ENCODE data around the gene RGS7.

Gene RGS7

DNA sequence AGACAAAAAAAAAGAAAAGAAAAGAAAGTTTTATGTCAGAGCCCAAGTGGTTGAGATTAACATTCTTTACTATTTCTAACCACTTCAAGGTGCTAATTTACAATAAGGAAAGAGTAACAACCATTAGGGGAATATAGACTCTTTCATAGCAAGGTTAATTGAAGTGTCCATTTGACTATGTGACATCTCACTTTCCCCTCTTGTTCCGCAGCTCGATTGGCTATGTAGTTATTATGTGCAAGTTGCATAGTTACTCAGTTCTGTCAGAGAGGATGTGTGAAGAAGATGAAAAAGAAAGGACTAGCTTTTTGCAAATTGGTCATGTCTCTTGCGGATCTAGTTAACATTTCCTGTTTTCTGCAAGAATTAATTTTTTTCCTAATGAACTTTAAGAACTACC is 273.7 kb downstream of the RGS7 start:
- H3K4me3 ChIP-seq (ENCODE audit: low read depth, low read length), result no peak overlapping the region
- no peak for DNase-seq (ENCODE audit: low read depth)
- TF ChIP-seq, protein P1, sequence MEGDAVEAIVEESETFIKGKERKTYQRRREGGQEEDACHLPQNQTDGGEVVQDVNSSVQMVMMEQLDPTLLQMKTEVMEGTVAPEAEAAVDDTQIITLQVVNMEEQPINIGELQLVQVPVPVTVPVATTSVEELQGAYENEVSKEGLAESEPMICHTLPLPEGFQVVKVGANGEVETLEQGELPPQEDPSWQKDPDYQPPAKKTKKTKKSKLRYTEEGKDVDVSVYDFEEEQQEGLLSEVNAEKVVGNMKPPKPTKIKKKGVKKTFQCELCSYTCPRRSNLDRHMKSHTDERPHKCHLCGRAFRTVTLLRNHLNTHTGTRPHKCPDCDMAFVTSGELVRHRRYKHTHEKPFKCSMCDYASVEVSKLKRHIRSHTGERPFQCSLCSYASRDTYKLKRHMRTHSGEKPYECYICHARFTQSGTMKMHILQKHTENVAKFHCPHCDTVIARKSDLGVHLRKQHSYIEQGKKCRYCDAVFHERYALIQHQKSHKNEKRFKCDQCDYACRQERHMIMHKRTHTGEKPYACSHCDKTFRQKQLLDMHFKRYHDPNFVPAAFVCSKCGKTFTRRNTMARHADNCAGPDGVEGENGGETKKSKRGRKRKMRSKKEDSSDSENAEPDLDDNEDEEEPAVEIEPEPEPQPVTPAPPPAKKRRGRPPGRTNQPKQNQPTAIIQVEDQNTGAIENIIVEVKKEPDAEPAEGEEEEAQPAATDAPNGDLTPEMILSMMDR (IDR thresholded peaks at IDR 0.05; ENCODE audit: low read depth, low read length, missing control alignments), result no peak

DNA sequence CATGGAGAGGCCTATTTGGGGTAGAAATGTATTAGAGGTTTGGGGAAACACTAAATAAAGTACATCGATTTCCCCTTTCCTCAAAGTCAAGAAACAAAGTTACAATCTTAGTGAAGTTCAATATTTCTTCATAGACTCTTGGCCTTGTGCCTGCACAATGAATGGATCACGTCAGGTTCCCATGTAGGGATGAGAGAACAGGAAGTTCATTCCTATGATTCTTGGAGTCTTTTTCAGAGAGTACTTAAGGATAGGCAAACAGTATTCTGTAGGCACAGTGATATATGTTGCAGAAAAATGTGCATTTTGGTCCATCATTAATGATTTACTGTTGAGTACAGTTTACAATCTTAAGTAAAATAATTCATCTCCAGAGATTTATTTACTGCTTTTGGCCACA is 275.5 kb downstream of the RGS7 start:
- TF ChIP-seq, protein P1 (IDR thresholded peaks at IDR 0.05; ENCODE audit: low read depth, low read length, missing control alignments), result no peak
- DNase-seq (ENCODE audit: low read depth), result no peak
- no peak overlapping the region for H3K4me3 ChIP-seq (ENCODE audit: low read depth, low read length)

DNA sequence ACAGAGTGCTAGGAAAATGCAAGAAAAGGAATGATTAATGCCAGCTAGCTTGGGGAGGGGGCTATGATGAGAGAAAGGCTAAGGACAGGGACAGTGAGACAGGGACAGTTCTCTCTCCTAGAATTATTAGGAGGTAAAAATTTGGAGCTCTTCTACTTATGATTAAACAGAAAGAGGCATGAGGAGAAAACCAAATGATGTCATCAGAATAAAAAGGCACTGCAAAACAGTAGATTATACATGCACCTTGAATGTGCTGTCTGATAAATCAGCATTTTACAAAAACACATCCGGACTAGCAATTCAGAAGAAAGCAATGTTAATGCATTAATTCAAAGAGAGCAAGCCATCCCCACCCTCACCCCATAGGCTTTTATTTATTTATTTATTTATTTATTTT is 277.5 kb downstream of the RGS7 start:
- TF ChIP-seq, protein P1 (IDR thresholded peaks at IDR 0.05; ENCODE audit: low read depth, low read length, missing control alignments), result no peak
- no peak overlapping the region for H3K4me3 ChIP-seq (ENCODE audit: low read depth, low read length)
- DNase-seq (ENCODE audit: low read depth), result no peak

DNA sequence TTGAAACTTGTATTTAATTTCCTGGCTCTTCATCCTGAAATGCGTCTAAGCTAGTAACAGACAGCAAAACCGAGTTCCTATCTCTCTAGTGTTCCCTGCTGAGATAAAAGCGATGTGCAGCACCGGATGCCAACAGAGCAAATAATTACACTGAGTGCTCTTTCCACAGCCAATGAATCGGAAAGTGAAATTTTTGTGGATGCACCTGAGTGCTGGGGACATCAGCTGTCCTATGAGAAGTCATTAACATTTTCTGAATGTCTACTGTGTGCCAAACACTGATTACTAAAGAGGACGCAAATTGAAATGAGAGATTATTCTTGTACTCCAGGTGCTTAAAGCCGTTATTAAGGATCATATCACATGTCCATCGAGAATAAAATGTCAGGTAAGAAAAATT is 278.0 kb downstream of the RGS7 start:
- no peak overlapping the region for H3K4me3 ChIP-seq (ENCODE audit: low read depth, low read length)
- TF ChIP-seq, protein P1 (IDR thresholded peaks at IDR 0.05; ENCODE audit: low read depth, low read length, missing control alignments), result no peak
- no peak for DNase-seq (ENCODE audit: low read depth)

DNA sequence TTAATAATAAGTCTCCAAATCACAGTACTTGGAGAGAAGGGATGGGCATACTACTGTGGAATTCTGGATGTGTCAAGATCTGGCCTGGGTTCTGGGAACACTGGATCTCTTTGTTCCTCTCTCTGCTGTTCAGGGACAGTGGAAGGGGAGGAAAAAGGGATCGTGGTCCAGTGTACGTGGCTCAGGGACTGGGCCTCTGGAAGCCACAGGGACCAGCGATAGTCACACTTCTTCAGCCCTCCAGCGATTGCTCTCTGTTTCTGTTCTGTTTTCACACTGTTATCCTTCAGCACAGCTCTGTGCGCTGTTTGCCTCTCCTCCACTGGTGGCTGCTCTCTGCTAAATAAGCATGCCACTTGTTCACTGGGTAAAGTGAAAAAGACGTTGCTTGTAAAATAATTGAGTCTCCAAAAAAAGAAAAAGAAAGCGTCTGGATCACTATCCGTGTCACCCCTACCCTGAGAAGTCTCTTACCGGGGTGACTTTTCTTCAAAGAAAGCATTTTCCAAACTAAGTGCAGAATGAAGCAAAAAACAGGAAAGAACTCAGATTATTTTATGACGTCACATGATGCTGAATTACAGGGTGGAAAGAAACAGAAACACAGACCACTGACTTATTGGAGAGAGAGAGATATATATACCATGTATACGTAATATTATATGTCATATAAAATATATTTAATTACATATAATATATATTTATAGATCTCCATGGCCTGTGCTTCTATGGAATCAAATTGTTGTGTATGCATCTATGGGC is 279.4 kb downstream of the RGS7 start:
- DNase-seq (ENCODE audit: low read depth), result no peak
- H3K4me3 ChIP-seq (ENCODE audit: low read depth, low read length), result no peak overlapping the region

DNA sequence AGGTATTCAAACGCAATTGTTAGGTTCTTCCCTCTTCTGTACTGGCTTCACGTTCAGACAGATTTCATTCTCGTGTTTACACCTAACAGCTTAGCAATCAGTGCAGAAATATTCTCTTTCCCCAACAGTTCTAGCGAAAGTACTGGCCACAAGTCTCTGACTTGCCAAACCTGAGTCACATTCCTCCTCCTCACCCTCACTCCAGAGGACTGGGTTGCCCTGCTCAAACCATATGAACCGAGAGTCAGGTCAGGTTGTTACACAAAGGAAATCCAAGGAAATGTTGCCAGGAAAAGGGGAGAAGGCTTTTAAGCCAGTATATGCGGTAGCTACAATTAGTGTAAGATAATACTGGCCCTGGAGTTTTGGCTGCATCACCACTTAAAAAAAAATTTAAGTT is 282.5 kb downstream of the RGS7 start:
- TF ChIP-seq, protein P1 (IDR thresholded peaks at IDR 0.05; ENCODE audit: low read depth, low read length, missing control alignments), result no peak
- DNase-seq (ENCODE audit: low read depth), result no peak
- no peak overlapping the region for H3K4me3 ChIP-seq (ENCODE audit: low read depth, low read length)

More for the DNA sequence above, 279.4 kb downstream of the RGS7 start:
- TF ChIP-seq, protein P1 (IDR thresholded peaks at IDR 0.05; ENCODE audit: low read depth, low read length, missing control alignments), result no peak

DNA sequence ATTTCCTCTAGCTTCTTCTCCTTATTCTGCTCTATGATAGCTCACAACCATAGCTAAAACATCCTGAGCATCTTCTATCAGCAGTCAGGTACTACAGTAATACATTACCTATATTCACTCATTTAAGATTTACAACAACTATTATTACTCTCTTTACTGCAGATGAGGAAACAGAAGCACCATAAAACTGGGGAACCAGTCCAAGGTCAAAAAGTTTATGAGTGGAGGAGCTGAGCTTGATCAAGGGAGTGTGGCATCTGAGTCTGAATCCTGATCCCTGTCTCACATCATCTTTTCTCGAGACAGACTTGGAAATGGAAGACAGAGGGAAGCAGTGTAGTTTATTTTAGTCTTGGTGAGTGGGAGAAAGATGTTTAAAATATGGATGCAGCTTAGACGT is 288.6 kb downstream of the RGS7 start:
- DNase-seq (ENCODE audit: low read depth), result no peak
- TF ChIP-seq, protein P1 (IDR thresholded peaks at IDR 0.05; ENCODE audit: low read depth, low read length, missing control alignments), result no peak

More for the DNA sequence above, 288.6 kb downstream of the RGS7 start:
- H3K4me3 ChIP-seq (ENCODE audit: low read depth, low read length), result no peak overlapping the region
